ENCODE data around the gene CPN2.

The CPN2 gene

DNA sequence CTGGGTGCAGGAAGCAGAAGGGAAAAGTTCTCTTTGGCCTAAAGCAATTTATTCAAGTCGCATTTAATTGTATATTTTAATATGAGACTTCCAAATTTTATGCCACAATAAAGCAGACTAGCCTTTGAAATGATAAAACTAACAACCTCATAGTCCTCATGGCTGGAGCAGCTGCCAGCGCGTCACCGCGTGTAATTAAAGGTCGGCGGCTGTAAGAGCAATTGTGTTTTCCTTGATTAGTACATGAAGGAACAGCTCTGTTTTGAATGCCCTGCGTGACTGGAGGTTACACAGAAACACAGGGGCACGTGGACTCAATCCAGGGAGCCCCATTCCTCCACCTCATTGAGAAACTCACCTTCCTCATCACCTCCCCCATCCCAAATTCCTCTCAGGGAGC lies 28.5 kb upstream of the CPN2 start:
- no peak for DNase-seq

DNA sequence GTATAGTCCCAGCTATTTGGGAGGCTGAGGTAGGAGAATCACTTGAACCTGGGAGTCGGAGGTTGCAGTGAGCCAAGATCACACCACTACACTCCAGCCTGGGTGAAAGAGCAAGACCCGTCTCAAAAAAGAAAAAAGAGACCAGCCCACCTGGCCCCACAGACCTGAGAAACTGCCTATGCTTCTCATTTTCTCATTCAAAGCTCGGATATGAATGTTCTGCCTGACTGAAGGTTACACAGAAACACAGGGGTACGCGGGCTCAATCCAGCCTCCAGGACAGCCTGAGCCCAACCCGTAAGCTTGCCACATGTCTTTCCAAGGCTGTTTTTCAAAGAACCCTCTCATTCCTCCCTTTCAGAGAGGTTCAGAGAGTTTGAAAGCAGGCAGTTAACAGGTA lies 28.1 kb upstream of the CPN2 start:
- DNase-seq = no peak

DNA sequence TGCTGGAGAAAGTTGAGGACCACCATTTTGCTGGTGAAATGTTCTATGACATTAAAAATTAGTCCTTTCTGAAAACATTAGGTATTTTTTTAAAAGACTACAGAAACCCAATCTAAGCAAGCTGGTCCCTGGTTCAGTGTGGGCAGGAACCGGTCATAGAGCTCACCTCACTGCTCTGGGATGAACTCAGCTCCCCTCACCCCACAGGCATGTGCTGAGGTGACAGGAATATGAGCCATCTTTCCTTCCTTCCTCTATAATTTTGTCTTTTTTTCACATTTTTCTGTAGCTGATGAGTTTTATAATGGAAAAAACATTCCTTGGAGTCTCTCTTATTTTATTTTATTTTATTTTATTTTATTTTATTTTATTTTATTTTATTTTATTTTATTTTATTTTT lies 26.6 kb upstream of the CPN2 start:
- no peak for DNase-seq

DNA sequence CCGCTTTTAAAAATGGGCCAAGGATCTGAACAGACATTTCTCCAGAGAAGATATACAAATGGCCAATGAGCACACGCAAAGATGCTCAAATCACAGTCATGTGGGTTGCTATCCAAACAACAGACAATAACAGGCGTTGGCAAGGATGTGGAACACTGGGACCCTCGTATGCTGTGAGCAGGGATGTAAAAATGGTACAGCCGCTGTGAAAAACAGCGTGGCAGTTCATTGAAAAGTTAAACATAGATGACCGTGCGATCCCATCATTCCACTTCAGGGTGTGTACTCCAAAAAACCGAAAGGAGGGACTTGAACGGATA lies 25.1 kb upstream of the CPN2 start:
- DNase-seq = no peak

DNA sequence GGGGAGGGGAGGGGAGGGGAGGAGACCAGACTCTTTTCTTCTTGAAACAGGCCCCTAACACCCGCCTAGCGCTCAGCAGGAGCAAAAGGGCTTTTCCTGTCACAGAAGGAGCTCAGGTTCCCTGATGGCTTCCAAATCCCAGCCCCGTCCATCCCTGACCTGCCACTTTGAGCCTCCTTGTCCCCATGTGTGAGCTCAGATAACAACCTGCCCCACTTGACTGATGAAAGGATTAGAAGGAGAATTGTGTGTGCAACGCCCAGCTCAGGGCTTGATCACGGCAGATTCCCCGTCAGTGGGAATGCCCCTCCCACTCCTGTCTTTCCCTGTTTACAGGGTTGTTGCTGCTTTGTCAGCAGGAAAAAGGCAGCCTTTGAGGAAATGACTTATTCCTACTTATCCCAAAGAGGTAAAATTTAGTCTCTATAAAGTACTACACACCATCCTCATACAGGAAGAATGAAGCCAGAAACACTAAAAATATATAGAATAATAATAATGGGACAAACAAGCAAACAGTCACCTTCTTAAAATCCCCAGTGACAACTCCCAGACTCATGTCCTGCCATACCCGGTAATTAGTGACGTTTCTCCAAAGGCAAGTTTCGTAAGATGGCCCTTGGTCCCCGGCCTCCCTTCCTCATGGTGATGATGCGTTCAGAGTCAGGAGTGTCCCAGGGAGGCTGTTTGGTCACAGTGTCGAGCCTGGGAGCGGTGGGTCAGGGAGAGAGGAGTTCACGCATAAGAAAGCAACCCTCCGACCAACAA lies 24.5 kb upstream of the CPN2 start:
- no peak for DNase-seq

DNA sequence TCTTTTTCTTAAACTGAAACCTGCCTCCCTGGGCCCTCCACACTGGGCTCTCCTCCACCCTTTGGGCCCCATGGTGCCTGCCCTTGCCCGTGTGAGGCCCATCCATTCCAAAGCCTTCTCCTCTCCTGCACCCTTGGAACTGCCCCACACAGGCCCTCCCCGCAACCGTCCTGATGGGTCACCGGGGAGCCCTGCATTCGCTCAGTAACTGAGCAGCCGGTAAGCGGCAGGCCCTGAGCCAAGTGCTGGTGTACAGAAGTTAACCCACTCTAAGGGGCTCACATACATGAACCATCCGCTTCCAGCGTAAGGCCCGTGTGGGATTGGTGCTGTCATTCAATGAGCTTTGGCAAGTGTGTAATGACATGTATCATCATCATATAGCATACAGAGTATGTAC lies 23.8 kb upstream of the CPN2 start:
- DNase-seq = no peak

DNA sequence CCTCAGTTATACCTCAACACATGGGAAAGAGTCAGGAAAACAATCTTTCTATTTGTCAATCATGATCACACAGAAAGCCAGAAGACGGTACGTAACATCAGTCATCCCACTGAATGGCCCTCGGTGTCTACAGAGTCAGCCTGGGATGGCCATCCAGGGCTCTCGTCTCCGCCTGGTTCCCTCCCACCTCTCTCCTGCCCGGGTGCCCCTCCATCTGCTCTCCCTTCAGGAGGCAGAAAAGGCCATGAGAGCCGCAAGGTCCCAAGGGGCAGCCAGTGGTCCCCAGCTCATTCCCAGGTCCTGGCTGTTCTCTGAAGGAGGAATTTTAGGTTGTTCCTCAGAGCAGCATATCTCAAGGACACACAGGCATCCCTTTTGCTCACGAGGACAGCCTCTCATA lies 22.8 kb upstream of the CPN2 start:
- DNase-seq = no peak

DNA sequence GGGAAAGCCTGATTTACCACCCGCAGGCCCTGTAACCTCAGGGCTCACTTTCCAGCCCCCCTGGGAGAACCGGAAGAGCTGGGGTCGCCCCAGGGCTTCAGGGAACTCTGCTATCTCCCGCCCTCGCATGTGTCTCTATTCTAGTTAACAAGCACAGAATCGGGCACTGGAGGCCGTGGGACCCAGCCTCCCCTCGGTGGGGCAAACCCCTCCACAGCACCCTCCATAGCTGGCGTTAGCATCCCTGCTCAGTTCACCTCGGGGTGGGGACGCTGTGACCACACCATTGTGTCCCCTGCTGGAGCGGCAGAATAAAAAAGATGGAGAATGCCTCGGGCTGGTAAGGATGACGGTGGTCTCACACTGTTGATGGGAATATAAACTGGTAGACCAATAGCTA lies 21.9 kb upstream of the CPN2 start:
- DNase-seq = no peak

DNA sequence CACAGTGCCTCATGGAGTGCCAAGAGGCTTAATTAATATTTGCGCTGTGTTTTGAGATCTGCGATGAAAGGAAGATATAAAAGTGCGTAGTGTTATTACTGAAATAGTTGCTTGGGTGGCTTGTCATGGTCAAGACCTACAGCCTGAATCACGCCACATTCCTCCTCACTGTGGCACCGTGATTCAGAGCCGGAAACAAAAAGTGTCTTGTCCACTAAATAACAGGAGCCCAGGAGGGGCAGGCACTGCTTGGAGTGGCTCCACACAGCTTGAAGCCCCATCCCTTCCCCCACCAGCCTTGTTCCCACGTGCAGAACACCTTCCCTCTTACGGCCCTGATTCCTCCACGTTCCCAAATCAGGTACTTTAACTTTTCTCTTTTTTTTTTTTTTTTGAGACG lies 19.6 kb upstream of the CPN2 start:
- DNase-seq = no peak

DNA sequence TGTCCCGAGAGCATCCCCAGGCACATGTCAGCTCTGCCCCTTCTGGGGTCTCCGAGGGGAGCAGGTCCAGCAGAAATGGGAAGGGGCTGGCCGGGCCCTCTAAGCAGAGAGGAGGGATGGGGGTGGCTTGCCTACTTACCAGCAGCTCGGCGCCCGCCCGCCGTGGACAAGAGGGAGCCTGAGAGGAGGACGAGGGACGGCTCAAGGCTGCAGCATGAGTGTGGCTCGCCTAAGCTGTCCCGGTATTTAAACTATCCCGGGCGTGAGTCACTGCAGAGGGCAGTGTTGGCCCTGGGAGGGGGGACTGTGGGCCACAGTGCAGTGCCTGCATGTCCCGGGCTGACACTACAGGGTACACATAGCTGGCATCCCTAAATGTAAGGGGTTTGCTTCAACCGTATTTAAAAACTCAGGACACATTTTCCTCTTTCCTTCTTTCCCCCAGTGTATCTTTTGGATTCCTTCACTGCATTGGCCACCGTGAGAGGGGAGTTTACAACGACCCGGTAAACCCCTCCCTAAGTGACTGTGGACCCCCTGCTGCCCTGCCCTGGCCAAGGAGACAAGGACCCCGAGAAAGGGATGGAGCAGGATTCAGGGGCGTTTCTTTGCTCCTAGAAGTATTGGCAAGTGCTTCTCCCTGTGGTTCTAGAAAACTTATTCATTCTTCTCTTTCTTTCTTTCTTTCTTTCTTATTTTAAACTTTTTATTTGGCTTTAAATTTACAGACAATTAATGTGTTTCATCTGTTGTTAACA lies 18.6 kb upstream of the CPN2 start, which contains the start of gene LRRC15:
LRRC15 (minus strand) TSS at position 222 of the 758 bp plus-strand sequence. CDS start 8,700 bp downstream, outside the sequence.
- no peak for DNase-seq

DNA sequence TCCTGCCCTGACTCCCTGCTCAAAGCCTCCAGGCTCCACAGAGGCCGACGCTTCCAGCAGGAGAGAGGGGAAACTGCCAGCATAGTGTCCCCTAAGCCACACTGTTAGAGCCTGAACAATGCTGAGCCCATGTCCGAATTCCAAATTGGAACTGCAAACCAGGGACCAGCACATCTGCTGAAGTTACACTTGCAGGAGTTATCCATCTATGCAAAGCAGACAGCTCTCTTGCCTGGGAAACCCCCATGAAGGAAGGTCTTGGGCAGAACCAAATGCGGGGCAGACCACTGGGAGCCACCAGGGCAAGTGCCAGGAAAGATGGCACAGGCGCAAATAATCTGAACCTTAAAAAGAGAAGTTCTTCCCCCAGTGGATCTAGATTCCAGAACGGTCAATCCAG lies 17.8 kb upstream of the CPN2 start:
- DNase-seq = no peak

DNA sequence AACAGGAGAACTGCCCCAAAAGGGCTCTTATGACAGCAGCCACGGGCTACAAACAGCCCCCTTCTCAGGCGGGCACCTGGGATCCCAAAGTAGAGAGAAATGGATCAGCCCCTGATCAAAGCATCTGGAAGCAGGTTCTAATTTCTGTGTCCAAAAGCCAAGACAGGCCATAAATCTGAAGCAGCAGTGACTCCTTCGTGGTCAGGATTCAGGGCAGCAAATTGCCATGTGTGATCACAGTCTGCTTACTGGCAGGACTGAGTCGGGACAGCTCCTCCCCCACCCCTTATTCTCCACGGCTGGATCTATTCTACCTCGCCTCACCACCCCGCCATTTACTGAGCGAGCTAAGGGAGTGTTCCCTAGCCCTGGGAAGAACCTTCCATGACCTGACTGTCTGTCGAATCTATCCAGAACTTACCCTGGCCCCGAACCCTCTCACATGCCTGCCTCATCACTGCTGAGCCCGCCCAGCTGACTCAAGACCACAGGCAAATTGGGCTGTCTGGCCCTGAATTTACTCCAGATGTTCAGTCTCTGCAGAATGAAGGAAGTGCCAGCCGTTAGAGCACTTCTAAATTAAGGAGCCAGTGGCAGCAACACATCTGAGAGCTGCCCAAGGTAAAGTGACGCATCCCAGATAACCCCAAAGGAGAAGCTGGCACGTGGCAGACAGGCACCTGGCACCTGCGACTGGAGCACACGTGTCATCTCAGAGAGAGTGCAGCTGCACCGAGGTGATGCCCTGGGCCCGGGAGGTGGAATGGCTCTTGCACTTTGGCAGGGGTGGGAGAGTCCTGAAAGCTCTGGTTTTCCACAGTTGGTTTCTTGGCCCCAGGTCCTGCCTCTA lies 17.1 kb upstream of the CPN2 start:
- DNase-seq = no peak

DNA sequence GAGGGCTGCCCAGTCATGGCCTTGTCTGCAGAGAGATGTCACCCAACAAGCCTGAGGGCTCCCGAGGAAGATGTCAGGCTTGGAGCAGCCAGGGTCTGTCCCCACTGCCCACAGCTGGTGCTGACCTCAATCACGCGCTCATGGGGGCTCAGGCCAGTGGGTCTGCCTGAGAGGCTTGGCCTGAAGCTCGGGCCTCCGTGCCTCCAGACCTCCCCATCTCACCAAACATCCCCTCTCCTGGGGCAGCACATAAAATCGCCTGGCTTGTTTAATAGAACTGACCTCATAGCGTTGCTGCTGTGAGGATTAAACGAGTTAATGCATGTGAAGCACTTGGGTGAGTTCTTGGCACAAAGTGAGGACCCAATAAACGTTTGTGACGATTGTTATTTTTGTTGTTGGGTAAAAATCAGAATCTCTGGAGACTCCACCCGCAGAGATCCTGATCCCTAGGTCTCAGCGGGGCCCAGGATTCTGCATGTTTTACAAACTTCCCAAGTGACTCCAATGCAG lies 14.9 kb upstream of the CPN2 start:
- no peak for DNase-seq

DNA sequence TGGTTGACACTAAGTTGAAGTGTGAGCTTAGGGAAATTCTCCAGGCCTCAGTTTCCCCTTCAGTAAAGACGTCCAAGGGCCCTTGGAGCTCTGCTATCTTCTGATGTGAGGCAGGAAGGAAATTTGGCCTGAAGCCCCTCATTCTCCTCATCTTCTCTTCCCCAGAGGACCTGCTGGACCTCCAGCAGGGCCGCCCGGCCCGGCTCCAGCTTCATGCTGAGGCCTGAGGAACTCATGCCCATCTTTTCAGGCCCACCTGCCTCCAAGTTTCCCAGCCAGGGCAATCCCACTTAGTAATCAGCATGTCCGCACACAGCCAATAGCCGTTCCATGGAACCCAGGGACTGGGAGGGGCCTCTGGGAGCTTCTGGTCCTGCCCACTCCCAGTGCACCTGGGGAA lies 14.4 kb upstream of the CPN2 start:
- DNase-seq = no peak

DNA sequence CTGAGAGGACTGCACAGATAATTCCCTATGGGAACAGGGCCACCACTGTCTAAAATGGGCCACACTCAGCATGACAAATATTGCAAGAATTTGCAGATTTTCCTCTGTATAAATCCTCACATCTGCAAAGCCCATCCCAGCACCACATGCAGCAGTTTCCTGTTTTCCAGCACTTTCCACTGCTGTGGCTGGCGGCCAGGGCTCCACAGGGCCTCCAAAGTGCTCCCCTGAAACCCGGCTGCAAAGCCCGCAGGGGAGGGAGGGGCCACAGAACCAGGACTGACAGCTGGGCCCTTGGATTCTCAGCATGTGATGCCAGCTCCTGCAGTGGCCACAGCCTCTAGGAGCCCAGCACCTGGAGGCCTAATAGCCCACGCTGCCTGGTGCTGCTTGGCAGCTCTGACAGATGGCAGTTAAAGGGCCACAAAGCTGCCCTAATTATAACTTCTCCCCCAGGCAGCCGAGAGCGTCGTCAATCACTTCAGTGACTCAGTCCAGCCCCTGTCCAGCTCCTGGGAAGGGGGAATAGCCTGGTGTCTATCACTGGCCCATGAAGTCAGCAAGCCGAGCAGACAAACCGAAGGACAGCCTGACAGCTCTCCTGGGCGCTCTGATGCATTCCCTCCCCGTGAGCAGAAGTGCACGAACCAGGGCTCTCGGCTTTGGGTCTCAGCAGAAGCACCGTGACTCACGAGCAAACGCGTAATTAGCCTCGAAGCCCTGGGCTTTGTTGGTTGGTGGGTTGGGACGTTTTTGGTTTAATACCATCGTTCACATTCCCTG lies 13.7 kb upstream of the CPN2 start:
- no peak for DNase-seq

DNA sequence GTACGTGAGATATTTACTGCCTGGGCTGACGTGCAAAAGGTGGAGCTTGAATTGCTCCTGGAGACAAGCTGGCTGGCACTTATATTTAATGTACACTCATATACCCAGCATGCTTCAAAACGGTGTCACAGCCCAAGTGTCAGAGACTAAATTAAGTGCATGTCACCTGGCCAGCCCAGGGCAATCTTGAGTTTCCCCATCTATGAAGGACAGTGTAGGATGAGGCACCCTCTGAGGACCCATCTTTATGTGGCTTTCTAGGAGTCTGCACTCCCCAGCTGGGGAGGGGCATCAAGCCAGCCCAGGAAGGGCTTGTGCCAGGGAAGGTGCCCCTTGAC lies 13.2 kb upstream of the CPN2 start:
- no peak for DNase-seq

DNA sequence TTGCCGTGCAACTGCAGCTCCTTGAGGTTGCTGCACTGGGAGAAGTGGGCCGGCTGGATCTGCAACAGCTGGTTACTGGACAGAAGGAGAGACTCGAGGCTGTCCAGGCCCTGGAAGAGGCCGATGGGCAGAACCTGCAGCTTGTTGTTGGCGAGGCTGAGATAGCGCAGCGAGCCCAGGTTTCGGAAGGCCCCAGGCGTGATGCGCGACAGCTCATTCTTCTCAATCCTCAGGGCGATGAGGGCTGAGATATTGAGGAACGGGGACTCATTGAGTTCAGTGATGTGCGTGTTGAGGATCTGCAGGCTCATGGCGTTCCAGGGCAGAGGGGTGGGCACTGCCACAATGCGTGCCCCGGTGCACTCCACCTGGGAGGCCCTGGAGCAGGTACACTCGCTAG lies 9.4 kb upstream of the CPN2 start:
- no peak for DNase-seq

DNA sequence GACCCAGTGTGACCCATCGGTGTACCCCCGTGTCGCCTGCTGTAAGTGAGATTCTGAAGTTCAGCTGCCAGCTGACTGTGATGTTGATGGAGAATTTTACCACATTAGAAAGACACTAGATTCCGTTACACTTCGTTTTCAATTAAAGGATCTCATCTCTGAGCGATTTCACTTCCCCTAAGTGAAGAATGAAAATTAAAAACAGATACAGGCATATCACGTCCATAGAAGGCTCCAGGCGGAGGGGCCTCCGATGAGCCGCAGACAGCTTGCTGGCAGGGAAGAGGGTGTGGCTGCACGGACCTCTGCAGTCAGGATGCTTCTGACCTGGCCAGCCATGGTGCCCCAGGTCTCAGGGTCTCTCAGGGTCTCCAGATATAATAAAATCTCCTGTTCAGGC lies 6.6 kb upstream of the CPN2 start:
- DNase-seq = no peak

DNA sequence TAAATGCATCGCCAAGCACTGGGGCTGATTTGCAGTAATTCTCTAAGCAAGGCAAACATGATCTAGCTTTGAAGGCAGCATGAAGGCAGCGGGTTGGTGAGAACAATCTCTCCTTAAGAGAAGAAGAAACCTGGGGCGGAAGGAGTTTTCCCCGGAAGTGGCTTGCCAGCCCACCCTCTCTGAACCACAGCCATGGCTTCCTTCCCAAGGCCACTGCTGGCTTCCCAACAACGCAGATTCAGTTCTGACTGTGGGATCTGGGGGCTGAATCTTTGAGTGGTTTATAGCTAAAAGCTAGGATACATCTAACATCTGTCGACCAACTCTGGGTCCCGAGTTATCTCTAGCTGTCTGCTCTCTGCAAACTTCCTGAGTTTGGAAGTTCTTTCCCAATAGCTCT lies 4.3 kb upstream of the CPN2 start:
- no peak for DNase-seq

DNA sequence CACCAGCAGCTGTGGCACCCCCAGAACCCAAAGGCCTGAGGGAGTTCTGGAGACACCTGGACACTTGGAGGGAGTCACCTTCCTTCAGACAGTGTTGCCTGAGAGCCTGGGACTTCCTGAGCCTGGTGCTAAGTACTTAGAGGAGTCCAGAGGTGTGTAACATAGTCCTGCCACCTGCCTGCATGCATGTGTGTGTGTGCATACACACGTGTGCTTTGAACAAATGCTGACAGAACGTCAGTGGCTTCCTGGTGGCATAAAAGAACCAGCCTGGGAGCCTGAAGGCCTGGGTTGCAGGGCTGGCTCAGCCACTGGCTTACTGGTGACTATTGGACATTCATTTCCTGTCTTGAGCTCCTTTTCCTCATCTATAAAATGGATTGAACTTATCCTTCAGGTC lies 3.2 kb upstream of the CPN2 start:
- no peak for DNase-seq

DNA sequence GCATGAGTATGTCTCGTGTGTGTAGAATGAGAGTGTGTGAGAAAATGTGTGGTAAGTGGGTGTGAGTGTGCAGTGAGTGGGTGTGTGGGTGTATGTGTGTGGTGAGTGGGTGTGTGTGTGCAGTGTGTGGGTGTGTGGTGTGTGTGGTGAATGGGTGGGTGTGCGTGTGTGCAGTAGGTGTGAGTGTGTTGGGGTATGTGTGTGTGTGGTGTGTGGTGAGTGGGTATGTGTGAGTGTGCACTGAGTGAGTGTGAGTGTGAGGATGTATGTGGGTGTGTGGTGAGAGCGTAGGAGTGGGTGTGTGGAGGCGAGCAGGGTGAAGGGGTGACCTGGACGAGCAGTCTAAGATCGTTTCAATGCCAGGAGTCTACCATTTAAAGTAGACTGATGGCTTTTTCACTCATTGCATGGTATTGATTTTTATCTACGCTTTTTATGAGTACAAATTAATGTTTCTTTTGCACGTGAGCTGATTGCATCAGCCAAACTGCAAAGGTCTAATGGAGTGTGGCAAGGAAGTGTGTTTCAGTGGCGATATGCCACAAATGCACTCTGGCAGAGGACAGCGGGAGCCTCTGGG lies 1.6 kb upstream of the CPN2 start:
- no peak for DNase-seq

DNA sequence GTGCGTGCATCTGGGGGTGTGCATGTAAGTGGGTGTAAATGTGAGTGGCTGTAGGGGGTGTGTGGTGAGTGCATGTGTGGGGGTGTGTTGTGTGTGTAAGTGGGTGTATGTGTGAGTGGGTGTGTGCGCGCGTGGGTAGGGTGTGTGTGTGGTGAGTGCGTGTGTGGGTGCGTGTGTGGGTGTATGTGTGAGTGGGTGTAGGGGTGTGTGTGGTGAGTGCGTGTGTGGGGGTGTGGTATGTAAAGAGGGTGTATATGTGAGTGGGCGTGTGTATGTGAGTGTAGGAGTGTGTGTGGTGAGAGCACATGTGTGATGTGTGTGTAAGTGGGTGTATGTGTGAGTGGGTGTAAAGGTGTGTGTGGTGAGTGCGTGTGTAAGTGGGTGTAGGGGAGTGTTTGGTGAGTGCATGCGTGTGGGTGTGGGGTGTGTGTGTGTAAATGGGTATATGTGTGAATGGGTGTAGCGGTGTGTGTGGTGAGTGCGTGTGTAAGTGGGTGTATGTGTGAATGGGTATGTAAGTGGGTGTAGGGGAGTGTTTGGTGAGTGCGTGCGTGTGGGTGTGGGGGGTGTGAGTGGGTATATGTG lies 916 bp upstream of the CPN2 start:
- DNase-seq = no peak

Data from CD4-positive, alpha-beta T cell treated with Interleukin-10 for 1 hour (primary cell).